ENCODE data around the gene ALPK1.

- TF ChIP-seq CTCF (conservative IDR thresholded peaks at IDR 0.05; ENCODE audit: low read length): no peak
- TF ChIP-seq EZH2phosphoT487 (IDR thresholded peaks at IDR 0.05; ENCODE audit: borderline replicate concordance, low read depth, low read length): no peak
Observed at GRCh38 chr4:112358952-112359749, 62.0 kb downstream of the ALPK1 start.
